HG03469 (cell line): ENCODE measurements around the gene TESMIN.

Experiments
- ATAC-seq: cut with Tn5 transposase; IDR thresholded peaks from one replicate; pipeline ENCODE4 v1.9.1; 2021; ENCODE audit warnings: mild to moderate bottlenecking, moderate library complexity, moderate number of reproducible peaks; ENCODE audit not compliant: unreplicated experiment

TESMIN gene

DNA sequence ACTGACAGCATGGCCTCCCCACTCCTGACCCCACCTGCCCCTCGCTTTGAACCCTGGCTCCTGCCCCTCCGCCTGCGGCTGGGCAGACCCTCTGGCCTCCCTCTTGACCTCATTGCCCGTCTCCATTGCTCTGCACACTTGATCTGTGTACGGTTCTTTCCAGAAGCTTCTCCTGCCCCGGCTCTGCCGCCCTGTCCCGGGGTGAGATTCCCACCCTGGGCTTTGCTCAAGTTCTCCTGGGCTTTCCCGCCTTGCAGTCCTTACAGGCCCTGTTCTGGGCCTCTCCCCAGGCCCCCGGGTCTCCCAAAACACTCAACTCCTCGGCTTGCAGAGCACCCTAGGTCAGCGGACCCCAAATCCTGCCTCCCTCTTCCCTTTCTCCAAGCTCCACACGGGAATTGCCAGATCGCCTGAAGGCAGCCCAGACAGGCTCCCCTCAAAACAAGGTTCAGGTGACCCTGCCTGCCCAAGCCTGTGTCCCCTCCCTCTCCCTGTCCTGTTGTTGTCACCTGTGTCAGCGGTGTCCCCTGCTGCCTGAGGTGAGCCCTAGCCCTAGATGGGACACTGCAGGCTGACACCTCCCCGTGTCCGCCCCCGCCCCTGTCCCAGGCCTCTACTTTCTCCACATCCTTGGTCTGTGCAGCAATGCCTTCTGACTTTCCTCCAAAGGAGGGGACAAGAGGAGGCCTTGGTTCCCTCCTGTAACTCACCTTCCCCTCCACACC is 65.5 kb downstream of the TESMIN start:
- no peak for ATAC-seq

- no peak for ATAC-seq
Observed at GRCh38 chr11:68684385-68685356, 66.6 kb downstream of the TESMIN start, which contains the start of gene GAL. TSS of gene GAL (plus strand) at chr11:68684544. CDS start at chr11:68684924, 380 bp downstream.

- ATAC-seq = no peak
Observed at GRCh38 chr11:68683536-68684384, 67.6 kb downstream of the TESMIN start.

DNA sequence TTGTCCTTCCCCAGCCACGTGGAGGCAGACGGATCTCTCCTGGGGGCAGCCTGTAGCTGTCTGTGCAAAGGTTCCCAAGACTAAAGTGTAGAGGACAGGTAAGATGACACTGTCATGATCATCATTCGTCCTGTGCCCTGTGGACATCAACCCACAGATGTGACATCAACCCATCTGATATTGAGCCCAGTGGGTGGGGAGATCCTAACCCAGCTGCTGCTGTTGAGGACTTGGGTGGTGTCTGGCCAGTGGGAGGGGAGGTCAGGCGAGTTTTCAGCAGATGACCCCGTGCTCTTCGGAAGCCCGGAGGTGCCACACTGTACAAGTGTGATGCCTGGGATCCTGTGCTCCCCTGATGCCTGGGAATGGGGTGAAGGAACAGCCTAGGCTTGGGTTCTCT is 68.2 kb downstream of the TESMIN start:
- ATAC-seq = no peak

DNA sequence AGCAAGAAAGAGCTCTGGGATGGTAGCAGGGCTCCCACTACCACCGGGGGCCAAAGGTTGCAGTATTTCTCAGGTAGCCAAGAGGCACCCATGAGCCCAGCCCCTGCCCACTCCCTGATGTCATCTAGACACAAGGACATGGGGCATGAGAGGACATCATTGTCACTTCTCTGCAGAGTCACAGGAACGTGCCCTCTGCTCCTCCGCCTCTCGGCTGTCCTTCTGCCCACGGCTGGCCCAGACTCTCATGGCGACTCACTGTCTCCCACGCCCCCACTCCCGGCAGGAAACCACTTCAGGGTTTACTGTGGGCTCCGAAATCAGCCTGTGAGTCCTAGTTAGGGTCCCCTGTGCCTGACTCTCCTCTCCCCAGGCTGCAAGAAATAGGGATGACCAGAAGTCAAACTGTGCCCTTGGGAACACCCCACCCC is 68.8 kb downstream of the TESMIN start:
- no peak for ATAC-seq

- no peak for ATAC-seq
Observed at GRCh38 chr11:68680541-68681231, 70.6 kb downstream of the TESMIN start.

GRCh38 chr11:68678031-68678441 is 73.3 kb downstream of the TESMIN start:
- ATAC-seq = no peak

DNA sequence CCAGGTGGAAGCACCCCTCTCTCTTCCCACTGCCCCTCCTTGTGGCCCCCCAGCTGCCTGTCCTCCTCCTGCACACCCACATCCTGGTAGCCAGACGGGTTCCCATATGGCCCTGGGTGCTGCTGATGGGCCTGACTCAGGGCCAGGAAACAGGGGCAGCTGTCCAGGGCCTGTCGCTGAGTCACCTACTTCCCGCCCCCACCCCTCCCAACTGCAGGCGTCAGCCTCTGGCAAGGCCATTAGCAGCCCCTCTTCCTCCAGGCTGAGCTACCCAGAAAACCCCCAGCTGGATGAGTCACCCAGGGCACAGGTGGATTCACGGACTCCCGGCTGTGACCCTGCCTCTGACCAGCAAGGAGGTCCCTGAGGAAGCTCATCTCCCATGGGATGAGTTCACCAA is 73.9 kb downstream of the TESMIN start:
- no peak for ATAC-seq

DNA sequence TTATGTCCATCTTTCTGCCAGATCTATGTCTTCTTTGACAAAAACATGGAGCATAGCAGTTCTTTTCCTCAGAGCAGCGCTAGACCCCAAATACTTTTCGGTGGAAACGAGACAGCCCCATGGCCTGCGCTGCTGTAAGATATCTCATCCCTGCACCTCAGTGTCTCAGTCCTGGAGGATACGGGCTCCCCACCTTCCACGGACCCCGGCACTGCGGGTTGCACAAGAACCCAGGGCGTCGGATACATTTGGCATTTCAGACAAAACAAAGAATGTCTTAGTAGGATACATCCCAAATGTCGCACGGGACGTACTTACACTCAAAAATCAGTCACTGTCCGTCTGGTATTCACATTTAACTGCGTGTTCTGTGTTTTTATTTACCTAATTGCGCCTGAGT is 76.9 kb downstream of the TESMIN start:
- ATAC-seq = no peak

- no peak for ATAC-seq
Observed at GRCh38 chr11:68673991-68674390, 77.3 kb downstream of the TESMIN start.

DNA sequence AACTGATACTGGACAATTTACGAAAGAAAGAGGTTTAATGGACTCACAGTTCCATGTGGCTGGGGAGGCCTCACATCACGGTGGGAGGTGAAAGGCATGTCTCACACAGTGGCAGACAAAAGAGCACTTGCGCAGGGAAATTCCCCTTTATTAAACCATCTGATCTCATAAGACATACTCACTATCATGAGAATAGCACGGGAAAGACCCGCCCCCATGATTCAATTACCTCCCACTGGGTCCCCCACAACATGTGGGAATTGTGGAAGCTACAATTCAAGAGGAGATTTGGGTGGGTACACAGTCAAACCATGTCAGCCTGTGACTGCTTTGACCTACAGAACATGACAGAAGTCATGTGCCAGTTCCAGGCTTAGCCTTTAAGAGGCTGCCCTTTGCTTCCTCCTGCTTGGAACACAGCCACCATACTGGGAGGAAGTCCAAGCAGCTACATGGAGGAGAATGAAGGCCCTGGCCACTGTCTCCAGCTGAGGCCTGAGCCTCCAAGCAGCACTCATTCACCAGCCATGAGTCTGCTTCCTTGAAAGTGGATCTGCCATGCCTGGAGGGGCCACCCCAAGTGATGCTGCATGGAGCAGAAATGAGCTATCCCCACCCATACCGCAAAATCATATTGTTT is 77.9 kb downstream of the TESMIN start:
- ATAC-seq = no peak

DNA sequence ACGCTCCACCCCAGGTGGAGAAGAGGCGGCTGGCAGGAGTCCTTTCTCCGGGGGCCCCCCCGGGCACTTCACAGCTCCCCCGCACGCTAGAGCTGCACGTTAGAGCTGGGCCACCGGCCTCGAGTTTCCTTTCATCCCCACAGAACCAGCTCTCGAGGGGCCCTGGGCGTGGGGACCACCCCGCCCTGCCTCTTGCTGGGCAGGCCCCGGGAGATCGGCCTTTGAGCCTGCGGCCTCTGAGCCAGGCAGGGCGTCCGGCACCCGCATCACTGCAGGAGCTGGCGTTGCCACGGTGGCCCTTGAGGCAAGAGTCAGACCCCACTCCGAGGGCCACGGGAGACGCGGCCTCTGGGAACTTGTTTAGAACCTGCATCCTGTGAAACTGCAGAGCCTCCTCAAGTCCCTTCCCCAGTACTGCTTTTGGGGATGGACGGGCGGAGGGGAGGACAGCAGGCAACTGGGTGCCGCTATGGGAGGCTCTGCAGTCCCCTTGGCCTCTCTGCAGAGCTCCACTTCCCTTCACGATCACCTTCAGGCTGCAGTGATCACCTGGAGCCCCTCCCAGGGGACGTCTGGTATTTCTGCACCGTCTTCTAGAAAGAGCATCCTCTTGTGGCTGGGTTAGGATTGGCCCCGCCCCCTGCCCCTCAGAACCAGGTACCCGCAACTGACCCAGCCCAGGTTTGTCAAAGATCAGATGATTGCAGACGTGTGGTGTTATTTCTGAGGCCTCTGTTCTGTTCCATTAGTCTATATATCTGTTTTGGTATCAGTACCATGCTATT is 80.9 kb downstream of the TESMIN start:
- no peak for ATAC-seq

DNA sequence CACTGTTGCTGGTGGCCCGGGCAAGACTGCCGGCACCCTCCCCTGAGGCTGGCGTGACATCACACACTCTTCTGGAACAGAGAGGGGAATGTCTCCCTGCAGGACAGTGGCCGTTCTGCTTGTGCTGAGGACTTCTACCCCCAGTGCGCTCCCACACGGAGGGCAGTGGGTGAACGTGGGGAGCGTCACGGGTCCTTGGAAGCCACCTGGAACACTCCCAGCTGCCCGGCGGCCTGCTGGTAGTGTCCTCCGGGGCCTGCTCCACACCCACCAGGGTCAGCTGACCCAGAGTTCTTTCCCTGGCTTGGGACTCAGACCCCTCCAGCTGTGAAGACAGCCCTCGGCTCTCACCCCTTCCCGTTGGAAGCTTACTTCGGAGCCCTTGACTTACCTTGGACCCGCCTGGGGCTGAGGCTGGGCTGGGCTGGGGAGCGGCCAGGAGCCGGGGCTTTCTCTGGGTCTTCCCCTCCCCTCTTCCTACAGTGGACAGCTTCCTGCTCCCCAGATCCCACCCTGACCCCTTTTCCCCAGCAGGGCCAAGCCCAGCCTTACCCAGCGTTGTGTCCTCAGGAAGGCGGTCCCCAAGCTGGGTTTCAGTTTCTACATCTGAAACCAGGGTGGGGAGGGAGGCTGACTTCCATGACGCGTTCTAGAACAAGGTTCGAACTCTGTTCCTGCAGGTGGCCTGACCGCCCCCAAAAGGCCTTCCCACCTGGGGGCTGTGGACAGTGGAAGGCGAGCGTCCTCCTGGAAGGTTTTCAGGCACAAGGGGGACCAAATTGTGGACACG is 81.8 kb downstream of the TESMIN start:
- ATAC-seq = no peak

DNA sequence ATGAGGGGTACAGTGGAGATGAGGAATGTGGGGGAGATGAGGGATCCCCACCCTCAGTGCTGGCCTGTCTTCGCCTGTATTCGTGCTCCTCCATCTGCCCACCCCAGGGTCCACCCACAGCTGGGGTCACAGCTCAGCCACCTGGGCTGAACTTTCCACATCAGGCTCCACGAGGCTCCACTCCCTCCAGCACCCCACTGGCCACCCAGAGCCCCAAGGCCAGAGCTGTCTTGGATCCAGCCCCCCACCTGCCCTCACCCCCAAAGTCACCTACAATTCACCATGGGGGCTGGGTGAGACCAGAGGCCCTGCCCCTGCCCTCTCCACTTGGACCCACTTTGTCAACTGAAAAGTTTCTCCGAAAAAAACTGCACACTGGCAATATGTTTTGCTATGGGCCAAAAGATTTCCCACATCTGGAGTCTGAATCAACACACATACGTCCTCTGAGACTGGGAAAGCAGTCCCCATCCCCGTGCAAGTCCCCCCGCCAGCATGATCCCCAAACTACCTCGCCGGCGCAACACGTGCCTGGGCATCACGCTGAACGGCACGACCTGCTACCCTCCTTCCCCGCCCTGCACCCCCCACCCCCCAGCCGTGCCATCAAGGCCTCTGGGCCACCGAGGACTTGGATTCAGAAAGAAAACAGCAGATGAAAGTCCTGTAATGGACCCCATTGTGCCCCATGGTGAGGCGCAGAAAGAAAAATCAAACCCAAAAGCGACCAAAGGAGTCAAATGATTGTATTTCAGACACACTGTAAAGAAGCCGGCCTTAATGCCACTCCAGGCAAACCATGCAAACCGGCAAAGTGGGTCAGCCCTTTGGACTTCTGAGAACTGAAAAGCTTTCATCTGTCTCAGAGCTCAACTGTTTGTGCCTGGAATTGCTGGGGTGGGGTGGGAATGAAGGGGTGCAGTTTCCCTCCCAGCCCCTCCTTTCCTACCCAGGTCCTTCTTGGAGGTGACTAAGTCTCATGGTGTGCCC is 83.5 kb downstream of the TESMIN start:
- ATAC-seq = no peak

DNA sequence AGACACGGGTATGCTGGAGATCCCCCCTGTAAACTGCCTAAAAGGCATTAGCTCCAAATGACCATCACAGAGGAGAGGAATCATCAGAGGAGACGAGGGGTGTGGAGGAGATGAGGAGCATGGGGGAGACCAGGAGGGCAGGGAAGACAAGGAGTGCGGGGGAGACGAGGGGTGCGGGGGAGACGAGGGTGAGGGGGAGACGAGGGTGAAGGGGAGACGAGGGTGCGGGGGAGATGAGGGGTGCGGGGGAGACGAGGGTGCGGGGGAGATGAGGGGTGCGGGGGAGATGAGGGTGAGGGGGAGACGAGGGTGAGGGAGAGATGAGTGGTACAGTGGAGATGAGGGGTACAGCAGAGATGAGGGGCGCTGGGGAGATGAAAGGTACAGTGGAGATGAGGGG is 84.5 kb downstream of the TESMIN start:
- no peak for ATAC-seq

GRCh38 chr11:68665436-68665835 is 85.9 kb downstream of the TESMIN start:
- ATAC-seq = no peak

GRCh38 chr11:68664906-68665305 is 86.4 kb downstream of the TESMIN start:
- no peak for ATAC-seq
